DMS114 treated with DMSO at 0.1 percent for 48 hours (cell line): Measurements from ENCODE around the gene SLC7A14.
A peak's percentile ranks its signal among the peaks of the same experiment; 100 is the strongest.

Source experiments
- DNase-seq: peaks from one replicate; lab custom pipeline; 2025; ENCODE audit not compliant: unreplicated experiment; lab: John Stamatoyannopoulos, UW

SLC7A14 gene

GRCh38 chr3:170431054-170431453 lies 154.8 kb downstream of the SLC7A14 start:
- DNase-seq, result no peak

DNA sequence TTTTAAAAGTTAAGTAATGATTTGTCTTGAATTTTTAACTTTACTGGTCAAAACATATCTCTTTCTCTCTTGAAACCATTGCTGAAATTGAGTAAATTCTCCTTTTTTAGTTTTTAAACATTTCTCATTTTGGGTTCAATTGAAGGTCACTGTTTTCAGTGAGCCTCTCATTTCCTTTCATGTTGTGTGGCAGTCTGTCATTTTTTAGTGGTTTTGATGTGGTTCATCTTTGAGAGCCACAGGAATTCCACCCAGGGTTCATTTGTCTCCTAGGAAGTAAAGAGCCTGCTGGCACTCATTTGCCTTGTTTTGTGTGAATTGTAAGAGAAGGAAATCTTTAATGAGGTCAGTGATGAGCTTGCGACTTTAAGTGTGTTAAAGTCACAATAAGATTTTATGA lies 156.8 kb downstream of the SLC7A14 start:
- no peak for DNase-seq

DNA sequence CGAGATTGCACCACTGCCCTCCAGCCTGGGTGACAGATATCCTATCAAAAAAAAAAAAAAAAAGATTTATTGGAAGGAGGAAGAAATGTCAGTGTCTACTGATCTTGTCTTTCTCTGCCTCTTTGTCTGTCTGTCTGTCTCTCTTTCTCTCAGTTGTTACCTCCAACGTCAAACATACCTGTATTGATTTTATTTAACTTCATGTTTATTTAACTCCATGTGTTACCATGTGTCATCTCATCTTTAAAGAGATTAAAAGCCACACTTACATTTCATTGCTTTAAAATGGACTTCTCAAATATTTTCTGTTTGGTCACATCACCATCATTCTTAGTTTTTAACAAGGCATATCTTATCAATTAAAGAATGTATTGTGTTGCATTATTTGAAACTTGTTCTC lies 157.8 kb downstream of the SLC7A14 start:
- DNase-seq, result no peak

- DNase-seq, result no peak
These were observed 159.6 kb downstream of the SLC7A14 start for GRCh38 chr3:170426240-170426797.

DNA sequence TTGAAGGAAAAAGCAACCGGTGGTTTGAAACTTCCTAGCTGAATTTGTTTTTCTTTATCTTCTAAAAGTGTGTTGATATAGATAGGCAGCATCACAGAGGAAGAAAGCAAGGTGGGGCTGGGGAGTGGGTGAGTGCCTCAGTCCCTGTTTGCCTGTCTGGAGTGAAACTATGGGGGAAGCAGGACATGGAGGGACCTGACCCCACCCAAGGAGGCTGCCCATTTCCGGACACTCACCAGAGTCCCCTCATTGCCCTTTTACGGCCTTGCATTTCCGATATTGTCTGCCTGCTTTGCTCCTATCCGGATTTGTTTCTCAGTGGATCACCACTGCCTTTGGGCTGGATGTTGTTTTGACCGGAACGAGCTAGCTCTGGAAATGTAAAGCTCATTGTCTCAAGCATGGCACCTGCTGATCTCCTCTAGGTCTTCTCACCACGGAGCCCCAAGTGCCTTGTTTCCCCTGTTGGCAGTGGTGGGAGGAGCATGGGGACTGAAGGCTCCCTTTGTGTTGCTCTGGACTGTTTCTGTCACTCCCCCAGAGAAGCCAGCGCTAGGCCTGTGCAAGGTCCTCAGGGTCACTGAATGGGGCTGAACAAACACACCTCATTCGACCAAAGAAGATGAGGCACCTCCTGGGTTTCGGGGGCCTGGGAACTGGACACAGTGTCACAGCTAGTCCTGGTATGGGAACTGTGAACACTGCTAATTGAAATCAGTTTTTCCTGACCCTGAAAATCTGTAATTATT lies 160.2 kb downstream of the SLC7A14 start:
- DNase-seq, result no peak

DNA sequence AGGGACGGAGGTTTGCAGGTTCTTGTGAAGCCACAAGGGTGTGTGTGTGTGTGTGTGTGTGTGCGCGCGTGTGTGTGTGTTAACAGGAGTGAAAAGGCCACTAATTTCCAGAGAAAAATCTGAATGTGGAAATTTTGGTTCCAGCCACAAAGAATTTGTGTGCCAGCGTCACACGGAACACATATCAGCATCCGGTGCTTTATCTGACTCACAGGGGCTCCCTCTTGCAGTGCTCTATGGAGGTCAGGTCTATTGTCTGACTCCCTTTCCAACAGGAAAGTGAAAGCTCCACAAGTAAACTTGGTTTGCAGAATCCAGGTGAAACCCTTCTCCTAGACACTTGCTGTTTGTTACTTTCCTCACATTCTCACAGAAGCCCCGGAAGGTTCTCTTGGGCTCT lies 161.0 kb downstream of the SLC7A14 start:
- no peak for DNase-seq

DNA sequence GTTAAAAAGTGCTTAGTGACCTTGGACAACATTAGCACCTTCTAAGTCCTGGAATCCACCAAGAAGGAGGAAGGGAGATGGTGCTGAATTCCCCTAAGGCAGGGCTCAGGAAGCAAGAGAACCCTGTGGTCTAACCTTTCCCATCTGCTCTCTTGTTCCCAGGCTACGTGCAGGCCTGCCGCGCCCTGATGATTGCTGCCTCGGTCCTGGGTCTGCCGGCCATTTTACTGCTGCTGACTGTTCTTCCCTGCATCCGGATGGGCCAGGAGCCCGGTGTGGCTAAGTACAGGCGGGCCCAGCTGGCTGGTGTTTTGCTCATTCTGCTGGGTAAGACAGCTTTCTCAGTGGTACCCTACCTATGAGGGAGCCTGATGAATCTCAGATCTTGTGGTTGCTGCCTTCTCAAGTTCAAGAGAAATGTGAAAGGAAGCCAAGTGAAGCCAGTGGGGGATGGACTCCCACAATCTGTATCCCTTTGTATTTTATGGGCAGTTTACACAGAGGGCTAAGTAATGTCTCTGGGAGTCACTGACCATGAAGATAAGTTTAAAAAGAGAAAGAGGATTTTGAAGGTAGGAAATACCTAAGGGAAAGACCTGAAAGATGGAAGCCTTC lies 162.8 kb downstream of the SLC7A14 start:
- DNase-seq, result no peak

- no peak for DNase-seq
These were observed 164.1 kb downstream of the SLC7A14 start for GRCh38 chr3:170421758-170422157.

GRCh38 chr3:170421111-170421641 lies 164.7 kb downstream of the SLC7A14 start:
- DNase-seq, result no peak

DNA sequence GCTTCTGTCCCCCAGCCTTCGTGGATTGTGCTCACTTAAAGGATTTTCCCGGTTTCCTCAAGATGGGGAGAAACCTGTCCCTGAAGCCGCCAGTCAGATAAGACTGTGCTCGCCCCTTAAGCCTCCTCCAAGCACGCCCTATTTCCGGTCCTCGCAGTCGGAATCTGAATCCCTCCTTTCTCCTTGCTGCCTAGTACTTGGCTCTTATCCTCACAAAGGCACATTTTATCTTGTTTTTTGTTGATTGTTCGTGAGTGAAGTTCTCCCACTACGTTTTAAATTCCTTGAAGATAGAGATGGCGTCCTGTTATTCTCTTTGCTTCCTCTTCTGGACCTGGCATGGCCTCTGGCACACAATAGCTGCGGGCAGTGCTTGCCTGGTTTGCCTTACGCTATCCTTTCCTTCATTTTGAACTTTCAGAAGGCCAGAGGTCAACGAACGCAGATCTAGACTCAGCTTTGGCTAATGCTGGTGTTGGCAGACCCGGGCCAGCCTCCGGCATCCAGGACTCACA lies 165.5 kb downstream of the SLC7A14 start:
- DNase-seq, result no peak

GRCh38 chr3:170419557-170420087 lies 166.3 kb downstream of the SLC7A14 start:
- DNase-seq, result no peak

- DNase-seq, result no peak
These were observed 167.2 kb downstream of the SLC7A14 start, which contains the start of gene CLDN11 for GRCh38 chr3:170418422-170419398. Gene CLDN11 (plus strand): TSS chr3:170418868. CDS start chr3:170419067, 199 bp downstream.

GRCh38 chr3:170417090-170417489 lies 168.8 kb downstream of the SLC7A14 start:
- no peak for DNase-seq

DNA sequence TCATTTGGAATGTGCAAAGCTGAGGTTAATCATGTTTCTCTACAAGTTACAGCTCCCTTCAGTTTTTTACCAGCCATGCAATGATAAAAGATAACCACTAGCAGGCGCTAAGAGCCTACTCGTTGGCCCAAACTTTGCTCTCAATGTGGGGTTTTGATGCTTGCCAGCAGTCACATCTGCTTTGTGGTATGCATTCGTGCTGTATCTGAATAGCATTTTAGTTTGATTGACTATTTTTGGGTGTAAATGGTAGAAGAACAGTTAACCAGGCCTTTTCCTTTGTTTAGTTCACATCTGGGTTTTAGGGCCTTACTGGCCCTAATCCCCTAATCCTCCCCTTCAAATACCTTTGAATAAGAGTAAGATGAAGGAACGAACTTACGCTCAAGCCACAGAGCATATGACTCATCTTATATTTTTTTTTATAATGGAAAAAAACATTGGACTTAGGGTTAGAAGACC lies 171.6 kb downstream of the SLC7A14 start:
- DNase-seq, result peak; percentile 73

- DNase-seq, result no peak
These were observed 172.6 kb downstream of the SLC7A14 start for GRCh38 chr3:170413291-170413690.

DNA sequence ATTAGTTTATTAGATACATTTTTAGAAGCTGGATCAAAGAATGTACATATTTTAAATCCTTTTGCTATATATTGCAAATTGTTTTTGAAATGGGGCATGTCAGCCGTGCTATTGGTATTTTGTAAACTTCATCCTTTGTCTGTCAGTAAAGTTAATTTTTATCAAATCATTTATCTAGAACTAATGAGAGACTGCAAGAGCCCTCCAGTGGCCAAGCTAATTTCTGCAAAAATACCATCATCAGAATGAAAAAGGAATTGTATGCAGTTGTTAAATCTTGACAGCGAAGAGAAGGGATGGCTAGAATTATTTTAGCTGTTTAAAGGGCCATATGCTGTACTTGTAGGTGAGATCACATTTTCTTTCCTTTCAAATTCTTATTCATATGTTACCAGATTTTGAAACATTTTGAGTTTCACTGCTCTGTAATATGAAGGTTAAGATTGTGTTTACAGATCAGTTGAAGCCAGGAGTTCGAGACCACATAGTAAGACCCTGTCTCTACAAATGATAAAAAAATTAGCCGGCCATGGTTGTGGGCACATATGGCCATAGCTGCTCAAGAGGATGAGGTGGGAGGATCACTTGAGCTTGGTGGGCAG lies 175.3 kb downstream of the SLC7A14 start:
- DNase-seq, result peak; percentile 21
